Testis (tissue), 3 donors: ENCODE data around the gene KLRK1. TPM values are rescaled to one million over a fixed set of nuclear protein-coding genes. Genes with fewer than 3 reads are reported as not detected.
"Not testable (repeated sequence)": the region's sequence is repeated elsewhere in the genome, so short reads cannot be mapped to it uniquely, and the experiment has no call there.

Experiments used
- DNase-seq: peaks from one replicate; pipeline ENCODE4 v3.0.0-alpha.2; 2019
- H3K27ac ChIP-seq, 2 donors: fragments of 200-600 bp; sonication (generic); one replicate each; pipeline ENCODE4 v1.5.1; 2019
- H3K27me3 ChIP-seq: fragments of 200-600 bp; sonication (generic); one replicate; pipeline ENCODE4 v1.5.1; 2019
- H3K36me3 ChIP-seq: fragments of 200-600 bp; sonication (generic); one replicate; pipeline ENCODE4 v1.5.1; 2017; ENCODE audit warnings: low read depth; ENCODE audit errors: missing control alignments
- H3K4me1 ChIP-seq: fragments of 200-600 bp; sonication (generic); one replicate; pipeline ENCODE4 v1.5.1; 2019
- H3K4me3 ChIP-seq, 2 donors: fragments of 200-600 bp; sonication (generic); one replicate each; pipeline ENCODE4 v1.5.1; 2017 to 2019
- H3K9me3 ChIP-seq: fragments of 200-600 bp; sonication (generic); one replicate; pipeline ENCODE4 v1.5.1; 2017
- POLR2A ChIP-seq: fragments of 450-650 bp; IDR thresholded peaks from one replicate; pipeline ENCODE4 v1.6.1; 2017; ENCODE audit warnings: antibody characterized with exemption, mild to moderate bottlenecking, moderate library complexity
- WGBS, 2 donors: methylation state at CpG; one replicate each; pipeline ENCODE4 v1.1.5; 2018; 5-methylcytosine and 5-hydroxymethylcytosine counted together
- intact Hi-C: fragments of 100-400 bp; cut with DNase I; formaldehyde crosslinking; loops from one replicate; pipeline ENCODE4 v1.15.1; 2023; ENCODE audit warnings: low total_unique reads
- polyA plus RNA-seq: library from polyadenylated mRNA; stranded (reverse); fragments of 350-450 nt; fragmentation: Illumina TruSeq; extraction: RNeasy Lipid Tissue Mini Kit (QIAGEN cat#74804); gene quantifications from one replicate; pipeline ENCODE4 v1.2.3, GENCODE V29; 2014; ENCODE audit warnings: low read depth, low replicate concordance; ENCODE audit not compliant: insufficient read depth
- total RNA-seq, 2 donors: library from RNA; depleted of rRNA; stranded (reverse); fragments of >200 nt; gene quantifications; one replicate each; pipeline ENCODE4 v1.2.3, GENCODE V29; 2016
- TF ChIP-seq, protein P1 (sequence below), 3 experiments: fragments of 450-650 bp in 2 of 3; fragments of 200-600 bp in 1 of 3; sonication (generic) in 1 of 3; IDR thresholded peaks; one replicate each; pipeline ENCODE4 v1.5.1; 2016 to 2019; ENCODE audit warnings: antibody characterized with exemption in 3 of 3, mild to moderate bottlenecking in 2 of 3, moderate library complexity in 1 of 3

KLRK1 gene
- total and polyA plus RNA-seq, 3 donors from 2014 or later, result 1.3 to 5.4 (median 2.8) TPM

DNA sequence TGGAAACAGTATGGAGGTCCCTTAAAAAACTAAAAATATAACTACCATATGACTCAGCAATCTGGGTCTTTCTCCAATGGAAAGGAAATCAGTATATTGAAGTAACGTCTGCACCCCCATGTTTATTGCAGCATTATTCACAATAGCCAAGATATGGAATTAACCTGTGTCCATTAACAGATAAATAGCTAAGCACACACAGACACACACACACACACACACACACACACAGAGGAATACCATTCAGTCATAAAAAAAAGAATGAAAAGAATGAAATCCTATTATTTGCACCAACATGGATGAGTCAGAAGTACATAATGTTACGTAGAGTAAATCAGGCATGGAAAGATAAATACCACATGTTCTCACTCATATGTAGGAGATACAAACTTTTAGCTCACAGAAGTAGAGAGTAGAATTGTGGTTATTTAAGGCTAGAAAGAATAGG lies 4.7 kb downstream of the KLRK1 start:
- 75 to 79% methylated on average over 2 of the region's 2 CpGs for WGBS, 2 donors
- H3K27ac ChIP-seq, result no peak overlapping the region
- no peaks in the 10 kb centered on the region for H3K4me1 ChIP-seq
- no peaks in the 10 kb centered on the region for H3K9me3 ChIP-seq
- H3K4me3 ChIP-seq, result no peak overlapping the region
- intact Hi-C loops, result no loop called here
- TF ChIP-seq, protein P1, sequence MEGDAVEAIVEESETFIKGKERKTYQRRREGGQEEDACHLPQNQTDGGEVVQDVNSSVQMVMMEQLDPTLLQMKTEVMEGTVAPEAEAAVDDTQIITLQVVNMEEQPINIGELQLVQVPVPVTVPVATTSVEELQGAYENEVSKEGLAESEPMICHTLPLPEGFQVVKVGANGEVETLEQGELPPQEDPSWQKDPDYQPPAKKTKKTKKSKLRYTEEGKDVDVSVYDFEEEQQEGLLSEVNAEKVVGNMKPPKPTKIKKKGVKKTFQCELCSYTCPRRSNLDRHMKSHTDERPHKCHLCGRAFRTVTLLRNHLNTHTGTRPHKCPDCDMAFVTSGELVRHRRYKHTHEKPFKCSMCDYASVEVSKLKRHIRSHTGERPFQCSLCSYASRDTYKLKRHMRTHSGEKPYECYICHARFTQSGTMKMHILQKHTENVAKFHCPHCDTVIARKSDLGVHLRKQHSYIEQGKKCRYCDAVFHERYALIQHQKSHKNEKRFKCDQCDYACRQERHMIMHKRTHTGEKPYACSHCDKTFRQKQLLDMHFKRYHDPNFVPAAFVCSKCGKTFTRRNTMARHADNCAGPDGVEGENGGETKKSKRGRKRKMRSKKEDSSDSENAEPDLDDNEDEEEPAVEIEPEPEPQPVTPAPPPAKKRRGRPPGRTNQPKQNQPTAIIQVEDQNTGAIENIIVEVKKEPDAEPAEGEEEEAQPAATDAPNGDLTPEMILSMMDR (IDR thresholded peaks at IDR 0.05), result no peak
- TF ChIP-seq POLR2A, result no peak
- DNase-seq, result no peak
- H3K36me3 ChIP-seq, result no peaks in the 10 kb centered on the region
- H3K27me3 ChIP-seq, result no peaks in the 10 kb centered on the region

DNA sequence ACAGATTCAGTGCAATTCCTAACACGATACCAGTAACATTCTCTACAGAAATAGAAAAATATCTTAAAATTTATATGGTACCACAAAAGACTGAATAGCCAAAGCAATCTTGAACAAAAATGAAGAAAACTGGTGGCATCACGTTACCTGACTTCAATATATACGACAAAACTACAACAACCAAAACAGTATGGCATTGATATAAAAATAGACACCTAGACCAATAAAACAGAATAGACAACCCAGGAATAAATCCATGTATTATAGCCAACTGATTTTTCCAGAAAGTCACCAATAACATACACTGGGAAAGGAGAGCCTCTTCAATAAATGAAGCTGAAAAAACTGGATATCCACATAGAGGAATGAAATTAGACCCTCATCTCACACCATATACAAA lies 5.7 kb downstream of the KLRK1 start:
- DNase-seq, result no peak
- H3K36me3 ChIP-seq, result no peaks in the 10 kb centered on the region
- WGBS, 2 donors, result 88 to 96% methylated on average over 3 of the region's 3 CpGs
- H3K4me1 ChIP-seq, result no peaks in the 10 kb centered on the region
- H3K27me3 ChIP-seq, result no peaks in the 10 kb centered on the region
- no peak overlapping the region for H3K4me3 ChIP-seq
- no peaks in the 10 kb centered on the region for H3K9me3 ChIP-seq
- no peak overlapping the region for H3K27ac ChIP-seq
- TF ChIP-seq, protein P1 (IDR thresholded peaks at IDR 0.05), result no peak
- no peak for TF ChIP-seq POLR2A
- intact Hi-C loops, result no loop called here

DNA sequence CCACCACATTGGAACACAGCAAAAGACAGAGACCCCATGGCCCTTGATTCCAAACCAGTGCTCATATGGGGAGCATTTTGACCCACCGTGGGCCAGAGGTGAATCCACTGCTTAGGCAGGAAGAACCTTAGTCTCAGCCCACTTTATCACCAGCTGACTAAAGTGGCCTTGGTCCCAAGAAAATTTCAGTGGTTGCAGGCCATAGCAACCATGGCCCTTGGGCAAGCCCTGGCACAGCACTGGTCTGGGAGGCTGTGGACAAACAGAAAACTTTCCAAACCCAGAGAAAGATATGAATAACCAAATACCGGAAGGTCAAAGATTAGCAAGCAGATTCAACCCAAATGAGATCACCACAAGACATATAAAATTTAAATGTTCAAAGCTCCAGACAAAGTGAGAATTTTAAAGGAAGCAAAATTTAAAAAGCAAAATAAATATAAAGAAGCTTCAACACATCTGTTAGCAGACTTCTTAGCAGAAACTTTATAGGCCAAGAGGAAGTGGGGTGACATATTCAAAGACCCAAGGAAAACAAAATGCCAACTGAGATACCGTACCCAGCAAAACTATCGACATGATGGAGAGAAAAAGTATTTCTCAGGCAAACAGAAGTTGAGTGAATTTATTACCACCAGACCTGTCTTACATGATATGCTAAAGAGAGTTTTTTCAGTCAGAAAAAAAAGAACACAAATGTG lies 7.8 kb downstream of the KLRK1 start:
- no peak for DNase-seq
- TF ChIP-seq POLR2A, result no peak
- TF ChIP-seq, protein P1 (IDR thresholded peaks at IDR 0.05), result no peak
- Histone ChIP-seq H3K27ac (no peak overlapping the region), H3K9me3 (no peaks in the 10 kb centered on the region), H3K4me1 (no peaks in the 10 kb centered on the region), H3K27me3 (no peaks in the 10 kb centered on the region), H3K36me3 (no peaks in the 10 kb centered on the region), H3K4me3 (no peak overlapping the region)
- 89 to 96% methylated on average over 3 to 4 of the region's 4 CpGs for WGBS, 2 donors
- intact Hi-C loops, result no loop called here

DNA sequence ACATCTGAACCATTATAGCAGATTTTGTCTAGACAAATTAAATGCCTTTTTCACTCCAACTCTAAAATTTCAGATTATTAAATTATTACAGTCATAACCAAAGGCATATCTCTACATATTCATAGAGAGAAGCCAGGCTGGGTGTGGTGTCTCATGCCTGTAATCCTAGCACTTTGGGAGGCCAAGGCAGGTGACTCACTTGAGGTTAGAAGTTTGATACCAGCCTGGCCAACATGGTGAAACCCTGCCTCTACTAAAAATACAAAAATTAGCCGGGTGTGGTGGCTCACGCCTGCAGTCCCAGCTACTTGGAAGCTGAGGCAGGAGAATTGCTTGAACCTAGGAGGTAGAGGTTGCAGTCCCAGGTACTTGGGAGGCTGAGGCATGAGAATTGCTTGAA lies 11.1 kb downstream of the KLRK1 start:
- H3K27ac ChIP-seq, H3K4me1 ChIP-seq, H3K9me3 ChIP-seq, intact Hi-C loops, H3K36me3 ChIP-seq, DNase-seq, H3K27me3 ChIP-seq, H3K4me3 ChIP-seq: not testable (repeated sequence)
- WGBS, 2 donors, result 90 to 91% methylated on average over 2 of the region's 2 CpGs

DNA sequence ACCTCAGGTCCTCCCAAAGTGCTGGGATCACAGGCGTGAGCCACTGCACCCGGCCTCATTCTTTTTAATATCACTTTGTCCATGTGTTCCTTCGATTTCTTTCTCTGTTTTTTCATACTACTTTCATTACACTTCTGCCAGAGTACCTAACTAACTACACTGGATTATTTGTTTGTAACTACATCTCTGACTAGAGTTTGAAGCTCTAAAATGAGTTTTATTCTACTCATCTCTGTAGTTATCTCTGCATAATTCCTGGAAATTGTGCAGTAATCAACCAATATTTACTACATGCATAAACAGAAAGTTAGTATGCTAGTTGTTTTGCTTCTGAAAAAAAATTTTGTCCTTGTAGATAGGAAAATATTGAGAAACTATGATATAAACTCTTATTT lies 15.2 kb downstream of the KLRK1 start:
- no peak for DNase-seq
- H3K27me3 ChIP-seq, result no peaks in the 10 kb centered on the region
- no peak overlapping the region for H3K27ac ChIP-seq
- no peaks in the 10 kb centered on the region for H3K4me1 ChIP-seq
- H3K36me3 ChIP-seq, result no peaks in the 10 kb centered on the region
- TF ChIP-seq, protein P1 (IDR thresholded peaks at IDR 0.05), result no peak
- no peak for TF ChIP-seq POLR2A
- 86 to 93% methylated on average over 3 of the region's 3 CpGs for WGBS, 2 donors
- no peak overlapping the region for H3K4me3 ChIP-seq
- intact Hi-C loops, result no loop called here
- no peaks in the 10 kb centered on the region for H3K9me3 ChIP-seq
